Endothelial cell of umbilical vein (primary cell): ENCODE results near the gene LTF. TPM values are rescaled to one million over a fixed set of nuclear protein-coding genes. Genes with fewer than 3 reads are reported as not detected.
A peak's percentile ranks its signal among the peaks of the same experiment; 100 is the strongest.

Source experiments
- BruUV-seq: library from RNA; stranded (reverse); fragments of 400-500 nt; replicated peaks from 2 replicates; lab custom pipeline; 2021; lab: Mats Ljungman, UMichigan
- CTCF ChIA-PET: fragments of 300-600, 350-600 bp; sonication (Branson Sonifier 250); formaldehyde crosslinking; loops from one replicate; lab custom pipeline; 2021; ENCODE audit warnings: antibody characterized with exemption, inconsistent platforms; lab: Charles Lee
- POLR2A ChIA-PET: fragments of 300-600, 350-600 bp; sonication (Branson Sonifier 250); formaldehyde crosslinking; loops from one replicate; lab custom pipeline; 2021; ENCODE audit warnings: antibody characterized with exemption, inconsistent platforms; lab: Charles Lee
- DNase-seq: peaks from one replicate; pipeline ENCODE4 v3.0.0-alpha.2; 2011; ENCODE audit warnings: low read depth, low spot score
- FAIRE-seq: peaks from 2 replicates; lab custom pipeline; 2011; peaks lifted over from hg19 to GRCh38; lab: Jason Lieb, UNC
- H2AFZ ChIP-seq: 2 replicates; pipeline ENCODE4 v1.6.0; 2012; ENCODE audit warnings: low read depth, low read length, control low read depth, inconsistent platforms
- H3K27ac ChIP-seq: 2 replicates; pipeline ENCODE4 v1.5.1; 2011; ENCODE audit warnings: low read depth, mild to moderate bottlenecking, control low read depth, low read length, moderate library complexity; ENCODE audit not compliant: insufficient read depth
- H3K27me3 ChIP-seq, 2 experiments: 2 replicates each; pipeline versions ENCODE4 v1.6.0 to v1.6.1; 2011; ENCODE audit warnings: low read length in 2 of 2, mixed read lengths in 1 of 2; ENCODE audit not compliant: control insufficient read depth in 2 of 2, insufficient read depth in 2 of 2
- H3K36me3 ChIP-seq, 2 experiments: 2 replicates in 1 of 2; 3 replicates in 1 of 2; pipeline ENCODE4 v1.5.1; 2011; ENCODE audit warnings: low read length in 2 of 2, mild to moderate bottlenecking in 1 of 2, moderate library complexity in 1 of 2; ENCODE audit not compliant: control insufficient read depth in 2 of 2, insufficient read depth in 2 of 2; ENCODE audit errors: extremely low read depth in 1 of 2
- H3K4me1 ChIP-seq: 3 replicates; pipeline ENCODE4 v1.5.1; 2011; ENCODE audit warnings: mild to moderate bottlenecking, low read length; ENCODE audit not compliant: control insufficient read depth, insufficient read depth; ENCODE audit errors: extremely low read depth
- H3K4me2 ChIP-seq: 2 replicates; pipeline ENCODE4 v1.6.1; 2011; ENCODE audit warnings: low read length, control low read depth, mixed read lengths; ENCODE audit not compliant: insufficient read depth
- H3K4me3 ChIP-seq, 3 experiments: fragments of 200-600 bp in 1 of 3; sonication (generic), shearing (Covaris generic) in 1 of 3; replicated peaks in 1 of 3; 2 replicates each; pipeline ENCODE4 v1.5.1; 2011 to 2016; ENCODE audit warnings: control low read depth in 3 of 3, low read length in 3 of 3, mild to moderate bottlenecking in 2 of 3, inconsistent platforms in 1 of 3, low read depth in 1 of 3, moderate library complexity in 1 of 3; ENCODE audit not compliant: insufficient read depth in 1 of 3
- H3K79me2 ChIP-seq: 2 replicates; pipeline ENCODE4 v1.6.0; 2012; ENCODE audit warnings: low read length, inconsistent platforms; ENCODE audit not compliant: control insufficient read depth, insufficient read depth
- H3K9ac ChIP-seq: replicated peaks from 2 replicates; pipeline ENCODE3; 2011; ENCODE audit warnings: low read length, control low read depth; ENCODE audit not compliant: insufficient read depth; ENCODE audit errors: extremely low read depth
- H3K9me1 ChIP-seq: replicated peaks from 3 replicates; pipeline ENCODE4 v1.6.0; 2011; ENCODE audit warnings: mild to moderate bottlenecking, low read length; ENCODE audit not compliant: control insufficient read depth, insufficient read depth; ENCODE audit errors: extremely low read depth
- H3K9me3 ChIP-seq: replicated peaks from 2 replicates; pipeline ENCODE4 v1.5.1; 2012; ENCODE audit warnings: low read length, inconsistent platforms; ENCODE audit not compliant: control insufficient read depth, insufficient read depth
- H4K20me1 ChIP-seq: replicated peaks from 2 replicates; pipeline ENCODE3; 2011; ENCODE audit warnings: mild to moderate bottlenecking, low read length; ENCODE audit not compliant: control insufficient read depth, insufficient read depth; ENCODE audit errors: extremely low read depth
- EZH2 ChIP-seq: IDR thresholded peaks from 2 replicates; pipeline ENCODE4 v1.6.1; 2012; ENCODE audit warnings: borderline replicate concordance, low read depth, mild to moderate bottlenecking, moderate library complexity, low read length, inconsistent platforms; ENCODE audit not compliant: severe bottlenecking
- FOS ChIP-seq: IDR thresholded peaks from 2 replicates; pipeline ENCODE4 v1.6.1; 2011; ENCODE audit warnings: mild to moderate bottlenecking, low read length, moderate library complexity, borderline replicate concordance; ENCODE audit not compliant: insufficient read depth
- GATA2 ChIP-seq: IDR thresholded peaks from 2 replicates; pipeline ENCODE4 v1.7.0; 2011; ENCODE audit warnings: low read depth, mild to moderate bottlenecking, moderate library complexity, mixed read lengths, low read length; ENCODE audit not compliant: insufficient read length, insufficient read depth
- JUN ChIP-seq: IDR thresholded peaks from 2 replicates; pipeline ENCODE4 v1.6.1; 2011; ENCODE audit warnings: borderline replicate concordance, low read depth; ENCODE audit not compliant: insufficient read length, insufficient read depth
- MYC ChIP-seq: IDR thresholded peaks from one replicate; pipeline ENCODE4 v1.6.1; 2011; ENCODE audit warnings: mild to moderate bottlenecking, low read depth, low read length
- POLR2A ChIP-seq: IDR thresholded peaks from 2 replicates; pipeline ENCODE4 v1.6.1; 2012; ENCODE audit warnings: low read depth, mild to moderate bottlenecking, control low read depth, low read length
- POLR2AphosphoS5 ChIP-seq: IDR thresholded peaks from 2 replicates; pipeline ENCODE4 v1.6.1; 2012; ENCODE audit warnings: low read depth, mild to moderate bottlenecking, control low read depth, low read length, moderate library complexity; ENCODE audit not compliant: insufficient read depth
- dilution Hi-C: fragments of 300-500 bp; cut with MboI; formaldehyde crosslinking; loops from one replicate; pipeline ENCODE4 v1.15.0; 2019; ENCODE audit warnings: low sequenced_read_pairs; ENCODE audit not compliant: extremely low pct_ligation_motif_present
- intact Hi-C: fragments of 100-400 bp; cut with micrococcal nuclease; formaldehyde crosslinking; loops from one replicate; pipeline ENCODE4 v1.10.0; 2022
- polyA plus RNA-seq, 4 experiments: library from polyadenylated mRNA; depleted of rRNA in 3 of 4; stranded (reverse) in 3 of 4; unstranded in 1 of 4; fragments of >200 nt; gene quantifications; 2 replicates each; pipeline versions ENCODE4 v1.2.1 to v1.2.3, GENCODE V29; 2011 to 2012; ENCODE audit warnings: missing spikeins in 1 of 4
- total RNA-seq: library from RNA; stranded (reverse); gene quantifications from 2 replicates; pipeline ENCODE4 v1.2.3, GENCODE V29; 2021
- TF ChIP-seq, protein P1 (sequence below), 2 donors: IDR thresholded peaks; 1 replicate in 1 of 2; 2 replicates in 1 of 2; pipeline ENCODE4 v1.5.1; 2011; ENCODE audit warnings: low read length in 2 of 2, mild to moderate bottlenecking in 2 of 2, moderate library complexity in 2 of 2, control low read depth in 1 of 2, inconsistent platforms in 1 of 2, low read depth in 1 of 2; ENCODE audit not compliant: insufficient read depth in 1 of 2; ENCODE audit errors: extremely low read depth in 1 of 2
- TF ChIP-seq, protein P2 (sequence below): IDR thresholded peaks from 2 replicates; pipeline ENCODE4 v1.6.1; 2011; ENCODE audit not compliant: insufficient read depth, insufficient read length

The LTF gene
- total and polyA plus RNA-seq, 2 donors (not counting 3 experiments of a cell fraction or from before 2014, with no cell fraction given) = not detected

DNA sequence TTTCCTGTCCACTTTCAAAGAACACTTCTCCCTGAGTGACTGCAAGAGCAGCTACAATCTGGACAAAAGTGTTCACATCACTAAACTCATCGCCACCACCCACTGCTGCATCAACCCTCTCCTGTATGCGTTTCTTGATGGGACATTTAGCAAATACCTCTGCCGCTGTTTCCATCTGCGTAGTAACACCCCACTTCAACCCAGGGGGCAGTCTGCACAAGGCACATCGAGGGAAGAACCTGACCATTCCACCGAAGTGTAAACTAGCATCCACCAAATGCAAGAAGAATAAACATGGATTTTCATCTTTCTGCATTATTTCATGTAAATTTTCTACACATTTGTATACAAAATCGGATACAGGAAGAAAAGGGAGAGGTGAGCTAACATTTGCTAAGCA, 55.9 kb downstream of the LTF start:
- no peaks in the 10 kb centered on the region for H3K36me3 ChIP-seq
- H2AFZ ChIP-seq = no peak overlapping the region
- no peak overlapping the region for H3K27ac ChIP-seq
- no peak for TF ChIP-seq FOS
- TF ChIP-seq JUN = no peak
- TF ChIP-seq EZH2 = no peak
- no peak for TF ChIP-seq GATA2
- TF ChIP-seq, protein P1, sequence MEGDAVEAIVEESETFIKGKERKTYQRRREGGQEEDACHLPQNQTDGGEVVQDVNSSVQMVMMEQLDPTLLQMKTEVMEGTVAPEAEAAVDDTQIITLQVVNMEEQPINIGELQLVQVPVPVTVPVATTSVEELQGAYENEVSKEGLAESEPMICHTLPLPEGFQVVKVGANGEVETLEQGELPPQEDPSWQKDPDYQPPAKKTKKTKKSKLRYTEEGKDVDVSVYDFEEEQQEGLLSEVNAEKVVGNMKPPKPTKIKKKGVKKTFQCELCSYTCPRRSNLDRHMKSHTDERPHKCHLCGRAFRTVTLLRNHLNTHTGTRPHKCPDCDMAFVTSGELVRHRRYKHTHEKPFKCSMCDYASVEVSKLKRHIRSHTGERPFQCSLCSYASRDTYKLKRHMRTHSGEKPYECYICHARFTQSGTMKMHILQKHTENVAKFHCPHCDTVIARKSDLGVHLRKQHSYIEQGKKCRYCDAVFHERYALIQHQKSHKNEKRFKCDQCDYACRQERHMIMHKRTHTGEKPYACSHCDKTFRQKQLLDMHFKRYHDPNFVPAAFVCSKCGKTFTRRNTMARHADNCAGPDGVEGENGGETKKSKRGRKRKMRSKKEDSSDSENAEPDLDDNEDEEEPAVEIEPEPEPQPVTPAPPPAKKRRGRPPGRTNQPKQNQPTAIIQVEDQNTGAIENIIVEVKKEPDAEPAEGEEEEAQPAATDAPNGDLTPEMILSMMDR (IDR thresholded peaks at IDR 0.05; ENCODE audit: extremely low read depth in 1 of 2, insufficient read depth in 1 of 2, low read depth in 1 of 2, low read length in 2 of 2) = no peak
- no peak for TF ChIP-seq MYC
- TF ChIP-seq POLR2AphosphoS5 = no peak
- no peak for TF ChIP-seq POLR2A
- TF ChIP-seq, protein P2, sequence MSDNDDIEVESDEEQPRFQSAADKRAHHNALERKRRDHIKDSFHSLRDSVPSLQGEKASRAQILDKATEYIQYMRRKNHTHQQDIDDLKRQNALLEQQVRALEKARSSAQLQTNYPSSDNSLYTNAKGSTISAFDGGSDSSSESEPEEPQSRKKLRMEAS = no peak
- no peaks in the 10 kb centered on the region for H3K79me2 ChIP-seq
- no TSS peak for BruUV-seq
- no peaks in the 10 kb centered on the region for H3K9me1 ChIP-seq
- intact Hi-C loops (no loop called here), dilution Hi-C loops (no loop called here)
- ChIA-PET CTCF (interaction anchor here (1.0 to 6.8 kb wide), 3 partner anchors 19 to 33 kb away, joined by 3 to 50 read pairs (median 5); no protein-coding TSS in a partner anchor), POLR2A (interaction anchor here (0.6 kb wide), 1 partner anchor 147 kb away, joined by 3 read pairs; no protein-coding TSS in a partner anchor)
- H3K4me2 ChIP-seq = peak overlapping the region; percentile 93
- peaks cover 59% of the 10 kb centered on the region for H3K4me1 ChIP-seq
- H3K9me3 ChIP-seq = no peaks in the 10 kb centered on the region
- H3K4me3 ChIP-seq = no peak overlapping the region
- FAIRE-seq (no peak), DNase-seq (no peak)
- H3K9ac ChIP-seq = no peak overlapping the region
- H3K27me3 ChIP-seq = no peaks in the 10 kb centered on the region
- no peaks in the 10 kb centered on the region for H4K20me1 ChIP-seq
